ENCODE results near the gene HNF1A.

The HNF1A gene

GRCh38 chr12:120959111-120959878 lies 19.0 kb upstream of the HNF1A start:
- no peak for DNase-seq (ENCODE audit: low read depth)

GRCh38 chr12:120960657-120961056 lies 17.7 kb upstream of the HNF1A start:
- DNase-seq (ENCODE audit: low read depth) = no peak

GRCh38 chr12:120961604-120962531 lies 16.5 kb upstream of the HNF1A start:
- DNase-seq (ENCODE audit: low read depth) = no peak

GRCh38 chr12:120962532-120963020 lies 15.8 kb upstream of the HNF1A start:
- DNase-seq (ENCODE audit: low read depth) = no peak

- no peak for DNase-seq (ENCODE audit: low read depth)
Measured at GRCh38 chr12:120964298-120964697, 14.0 kb upstream of the HNF1A start.

GRCh38 chr12:120965534-120966091 lies 12.7 kb upstream of the HNF1A start:
- no peak for DNase-seq (ENCODE audit: low read depth)

GRCh38 chr12:120970310-120970709 lies 8.0 kb upstream of the HNF1A start:
- DNase-seq (ENCODE audit: low read depth) = no peak

GRCh38 chr12:120971299-120972180 lies 6.8 kb upstream of the HNF1A start:
- peak; percentile 60 for DNase-seq (ENCODE audit: low read depth)

GRCh38 chr12:120972870-120973543 lies 5.3 kb upstream of the HNF1A start:
- DNase-seq (ENCODE audit: low read depth) = no peak

GRCh38 chr12:120977531-120978295 lies 630 bp upstream of the HNF1A start:
- DNase-seq (ENCODE audit: low read depth) = no peak

- no peak for DNase-seq (ENCODE audit: low read depth)
Measured at GRCh38 chr12:120979220-120979861, 998 bp downstream of the HNF1A start.

GRCh38 chr12:120979862-120980696 lies 1.7 kb downstream of the HNF1A start:
- DNase-seq (ENCODE audit: low read depth) = no peak

GRCh38 chr12:120980800-120981368 lies 2.5 kb downstream of the HNF1A start:
- no peak for DNase-seq (ENCODE audit: low read depth)

GRCh38 chr12:120981407-120981941 lies 3.1 kb downstream of the HNF1A start:
- DNase-seq (ENCODE audit: low read depth) = no peak

- no peak for DNase-seq (ENCODE audit: low read depth)
Measured at GRCh38 chr12:120982659-120983058, 4.3 kb downstream of the HNF1A start.

- no peak for DNase-seq (ENCODE audit: low read depth)
Measured at GRCh38 chr12:120983759-120984158, 5.4 kb downstream of the HNF1A start.

GRCh38 chr12:120984351-120984898 lies 6.1 kb downstream of the HNF1A start:
- no peak for DNase-seq (ENCODE audit: low read depth)

- DNase-seq (ENCODE audit: low read depth) = no peak
Measured at GRCh38 chr12:120988234-120988633, 9.9 kb downstream of the HNF1A start.

All from iris pigment epithelial cell (primary cell).